COLO668 (cell line): ENCODE measurements around the gene SNIP1.
A peak's percentile ranks its signal among the peaks of the same experiment; 100 is the strongest.
"Not testable (repeated sequence)": the region's sequence is repeated elsewhere in the genome, so short reads cannot be mapped to it uniquely, and the experiment has no call there.

ENCODE experiments used
- DNase-seq: peaks from one replicate; lab custom pipeline; 2025; ENCODE audit not compliant: unreplicated experiment; lab: John Stamatoyannopoulos, UW

The SNIP1 gene

GRCh38 chr1:37553927-37554808, at the start of gene SNIP1:
SNIP1 (minus strand) TSS chr1:37554293; CDS start chr1:37554229, 64 bp downstream.
- DNase-seq, result peak; percentile 98

- DNase-seq, result peak; percentile 37
Measured at GRCh38 chr1:37602750-37603694, 48.9 kb upstream of the SNIP1 start.

- no peak for DNase-seq
Measured at GRCh38 chr1:37601441-37601840, 47.3 kb upstream of the SNIP1 start.

GRCh38 chr1:37599940-37600339, 45.8 kb upstream of the SNIP1 start:
- DNase-seq, result no peak

- no peak for DNase-seq
Measured at GRCh38 chr1:37596182-37596667, 42.1 kb upstream of the SNIP1 start.

- DNase-seq, result peak; percentile 100
Measured at GRCh38 chr1:37595440-37596181, 41.5 kb upstream of the SNIP1 start, which contains the start of gene GNL2. GNL2 (minus strand) TSS chr1:37595937; CDS start chr1:37595822, 115 bp downstream.

GRCh38 chr1:37593726-37594125, 39.6 kb upstream of the SNIP1 start:
- DNase-seq, result no peak

GRCh38 chr1:37588939-37589338, 34.8 kb upstream of the SNIP1 start:
- DNase-seq, result no peak

- not testable (repeated sequence) for DNase-seq
Measured at GRCh38 chr1:37584544-37584943, 30.5 kb upstream of the SNIP1 start.

GRCh38 chr1:37575692-37576091, 21.6 kb upstream of the SNIP1 start:
- no peak for DNase-seq

GRCh38 chr1:37574834-37575480, 20.9 kb upstream of the SNIP1 start:
- DNase-seq, result no peak

- no peak for DNase-seq
Measured at GRCh38 chr1:37570528-37571334, 16.6 kb upstream of the SNIP1 start.

- no peak for DNase-seq
Measured at GRCh38 chr1:37567023-37567422, 12.9 kb upstream of the SNIP1 start.

- DNase-seq, result no peak
Measured at GRCh38 chr1:37564892-37565291, 10.8 kb upstream of the SNIP1 start.

- no peak for DNase-seq
Measured at GRCh38 chr1:37562984-37563383, 8.9 kb upstream of the SNIP1 start.

- DNase-seq, result peak; percentile 33
Measured at GRCh38 chr1:37561133-37562132, 7.3 kb upstream of the SNIP1 start.

- no peak for DNase-seq
Measured at GRCh38 chr1:37560401-37561132, 6.5 kb upstream of the SNIP1 start.
